ENCODE data around the gene IL25. TPM values are rescaled to one million over a fixed set of nuclear protein-coding genes. Genes with fewer than 3 reads are reported as not detected.

Gene IL25
- total and polyA plus RNA-seq, 2 of the 8 experiments (the other 6 are each of a cell fraction or from before 2014, with no cell fraction given) = not detected

DNA sequence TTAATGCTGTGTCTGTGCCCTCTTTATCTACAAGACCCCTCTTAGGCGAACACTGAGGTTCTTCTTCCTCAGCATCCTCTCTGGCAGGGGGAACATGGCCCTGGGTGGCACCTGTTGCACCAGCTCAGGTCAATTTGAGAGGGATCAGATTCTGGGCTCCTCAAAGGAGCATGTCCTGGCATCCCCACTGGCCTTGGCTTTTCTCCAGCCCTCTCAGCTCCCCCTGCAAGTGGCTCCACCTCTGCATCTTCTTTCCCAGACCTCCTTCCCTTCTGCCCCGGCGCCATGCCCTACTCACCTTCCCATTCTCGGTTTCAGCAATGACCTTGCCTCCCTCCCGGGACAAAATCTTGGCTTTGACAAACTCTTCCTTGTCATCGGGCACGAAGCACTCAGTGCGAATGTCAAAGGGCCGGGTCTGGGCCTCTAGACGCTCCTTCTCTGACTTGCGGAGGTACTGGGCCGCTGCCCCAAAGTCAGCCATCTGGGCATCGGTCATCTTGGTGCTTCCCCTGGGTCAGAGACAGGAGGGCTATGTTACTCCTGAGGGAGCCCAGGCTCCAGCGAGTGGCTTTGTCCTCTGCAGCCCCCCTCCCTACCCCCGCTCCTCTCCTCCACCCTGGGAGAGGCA lies 34.2 kb downstream of the IL25 start:
- Histone ChIP-seq H3K23me2 (ENCODE audit: low read depth, low read length) (no peaks in the 10 kb centered on the region), H3K56ac (replicated peaks; ENCODE audit: insufficient read length, low read depth, low read length) (no peak overlapping the region), H2BK5ac (ENCODE audit: low read depth, low read length) (no peak overlapping the region), H4K91ac (replicated peaks; ENCODE audit: insufficient read length, low read length) (no peak overlapping the region), H2AK5ac (ENCODE audit: low read depth, low read length) (no peak overlapping the region), H3K18ac (ENCODE audit: extremely low read depth, low read length) (no peak overlapping the region), H2BK20ac (ENCODE audit: low read length) (no peak overlapping the region), H3K14ac (ENCODE audit: insufficient read length) (no peak overlapping the region), H3K79me2 (ENCODE audit: control insufficient read depth in 1 of 2, insufficient read depth in 2 of 2, low read length in 2 of 2) (no peaks in the 10 kb centered on the region), H2BK12ac (ENCODE audit: low read depth, low read length) (no peak overlapping the region), H2AFZ (ENCODE audit: low read length) (no peak overlapping the region), H3K27me3 (replicated peaks in 1 of 4; ENCODE audit: control insufficient read depth in 3 of 4, extremely low read depth in 1 of 4, insufficient read depth in 3 of 4, low read length in 3 of 4) (no peaks in the 10 kb centered on the region; a peak in 3 of 7 replicates), H3K27ac (ENCODE audit: low read depth, low read length) (no peak overlapping the region), H2BK120ac (replicated peaks; ENCODE audit: low read depth, low read length) (no peak overlapping the region), H4K5ac (ENCODE audit: insufficient read length, low read depth, low read length) (no peak overlapping the region), H3K4me1 (replicated peaks in 1 of 4; ENCODE audit: control insufficient read depth in 3 of 4, insufficient read depth in 4 of 4, low read length in 3 of 4) (no peaks in the 10 kb centered on the region; a peak in 1 of 7 replicates), H2BK15ac (ENCODE audit: low read length) (no peak overlapping the region), H4K20me1 (replicated peaks in 1 of 2; ENCODE audit: control insufficient read depth in 1 of 2, insufficient read depth in 2 of 2, low read length in 2 of 2) (no peaks in the 10 kb centered on the region), H3K9ac (replicated peaks in 1 of 4; ENCODE audit: extremely low read depth in 1 of 4, low read depth in 3 of 4, low read length in 3 of 4) (no peak overlapping the region), H3K79me1 (ENCODE audit: low read depth, low read length) (no peaks in the 10 kb centered on the region), H3K36me3 (ENCODE audit: control insufficient read depth in 2 of 4, insufficient read depth in 4 of 4, low read length in 3 of 4) (no peaks in the 10 kb centered on the region), H3K4ac (replicated peaks; ENCODE audit: insufficient read length, low read depth, low read length) (no peak overlapping the region), H3K4me3 (ENCODE audit: extremely low read depth in 1 of 4, insufficient read depth in 2 of 4, low read depth in 3 of 4, low read length in 4 of 4) (no peak overlapping the region), H3K4me2 (ENCODE audit: insufficient read depth in 1 of 2, low read depth in 2 of 2, low read length in 2 of 2) (no peak overlapping the region), H3K9me3 (ENCODE audit: insufficient read depth in 2 of 2, low read depth in 1 of 2, low read length in 1 of 2) (no peaks in the 10 kb centered on the region), H3K23ac (ENCODE audit: insufficient read length) (no peak overlapping the region), H4K8ac (ENCODE audit: extremely low read depth, insufficient read depth, low read length) (no peak overlapping the region; the same call in 1 of the 2 replicates)
- ChIA-PET CTCF (ENCODE audit: partially characterized antibody) (interaction anchor here (1.0 to 2.2 kb wide), 2 partner anchors 27 to 33 kb away, joined by 3 to 5 read pairs; no protein-coding TSS in a partner anchor), POLR2A (ENCODE audit: partially characterized antibody) (interaction anchor here (0.9 kb wide), 1 partner anchor 29 kb away, joined by 3 read pairs; no protein-coding TSS in a partner anchor)
- FAIRE-seq (no peak), DNase-seq (ENCODE audit: low read depth in 1 of 2, low spot score in 2 of 2) (no peak)
- WGBS, 2 experiments (ENCODE audit: extremely low coverage in 1 of 2, insufficient coverage in 1 of 2, insufficient read length in 1 of 2, insufficient replicate concordance in 2 of 2, low coverage in 1 of 2, low lambda C conversion rate in 2 of 2, missing lambda C conversion rate in 1 of 2) = 93% methylated on average over 13 of the region's 15 CpGs; no CpG with 5 or more reads in 1 of the 2 experiments
- TF ChIP-seq RNF2 (IDR thresholded peaks at IDR 0.05; ENCODE audit: borderline replicate concordance, low read depth, low read length, missing control alignments, poor library complexity, severe bottlenecking) = no peak
- no peak for TF ChIP-seq TEAD4 (IDR thresholded peaks at IDR 0.05; ENCODE audit: low read depth, low read length)
- no peak for TF ChIP-seq CBX8 (IDR thresholded peaks at IDR 0.05; ENCODE audit: borderline replicate concordance, low read depth, low read length)
- no peak for TF ChIP-seq SP2 (IDR thresholded peaks at IDR 0.05; ENCODE audit: low read length)
- no peak for TF ChIP-seq YY1 (IDR thresholded peaks at IDR 0.05; ENCODE audit: low read depth, low read length)
- TF ChIP-seq, protein P1, sequence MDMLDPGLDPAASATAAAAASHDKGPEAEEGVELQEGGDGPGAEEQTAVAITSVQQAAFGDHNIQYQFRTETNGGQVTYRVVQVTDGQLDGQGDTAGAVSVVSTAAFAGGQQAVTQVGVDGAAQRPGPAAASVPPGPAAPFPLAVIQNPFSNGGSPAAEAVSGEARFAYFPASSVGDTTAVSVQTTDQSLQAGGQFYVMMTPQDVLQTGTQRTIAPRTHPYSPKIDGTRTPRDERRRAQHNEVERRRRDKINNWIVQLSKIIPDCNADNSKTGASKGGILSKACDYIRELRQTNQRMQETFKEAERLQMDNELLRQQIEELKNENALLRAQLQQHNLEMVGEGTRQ (IDR thresholded peaks at IDR 0.05; ENCODE audit: low read length) = no peak
- no peak for TF ChIP-seq RAD21 (IDR thresholded peaks at IDR 0.05 in 1 of 2, conservative IDR thresholded peaks at IDR 0.05 in 1 of 2; ENCODE audit: low read depth in 2 of 2, low read length in 2 of 2)
- no peak for TF ChIP-seq BACH1 (IDR thresholded peaks at IDR 0.05; ENCODE audit: low read length)
- TF ChIP-seq SRF (IDR thresholded peaks at IDR 0.05; ENCODE audit: low read depth, low read length) = no peak
- no peak for TF ChIP-seq KDM5A (IDR thresholded peaks at IDR 0.05; ENCODE audit: low read length)
- TF ChIP-seq, protein P2, sequence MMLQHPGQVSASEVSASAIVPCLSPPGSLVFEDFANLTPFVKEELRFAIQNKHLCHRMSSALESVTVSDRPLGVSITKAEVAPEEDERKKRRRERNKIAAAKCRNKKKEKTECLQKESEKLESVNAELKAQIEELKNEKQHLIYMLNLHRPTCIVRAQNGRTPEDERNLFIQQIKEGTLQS (IDR thresholded peaks at IDR 0.05; ENCODE audit: insufficient read depth, low read depth, low read length) = no peak

Data from H1 (cell line).